Jurkat, Clone E6-1 (cell line): Measurements from ENCODE around the gene EFCAB8.

Experiments
- DNase-seq: peaks from one replicate; pipeline ENCODE4 v3.0.0-alpha.2; 2011; ENCODE audit warnings: low read depth, low spot score
- H3K4me3 ChIP-seq: 2 replicates; pipeline ENCODE4 v1.5.1; 2011; ENCODE audit warnings: mild to moderate bottlenecking, low read length, control low read depth, moderate library complexity

The EFCAB8 gene

DNA sequence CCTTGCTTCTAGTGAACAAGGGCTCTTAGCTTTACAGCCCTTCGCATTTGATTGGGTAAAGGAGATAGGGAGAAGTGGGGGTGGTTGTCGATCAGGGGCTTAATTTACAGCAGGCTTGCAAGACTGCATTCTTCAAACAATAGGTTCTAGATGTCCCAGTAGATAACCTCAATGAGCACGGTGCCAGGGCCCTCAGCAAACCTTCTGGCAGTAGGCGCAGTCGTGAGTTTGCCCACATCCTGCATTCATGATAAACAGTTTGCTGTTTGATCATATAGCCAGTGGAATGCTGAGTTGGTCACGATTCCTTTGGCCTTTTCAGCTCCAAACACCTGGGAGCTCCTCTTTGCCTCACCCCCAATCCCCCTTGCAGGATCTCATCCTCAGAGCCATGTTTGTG lies 118.0 kb downstream of the EFCAB8 start:
- H3K4me3 ChIP-seq: peak overlapping the region; percentile 42
- DNase-seq: peak; percentile 97

DNA sequence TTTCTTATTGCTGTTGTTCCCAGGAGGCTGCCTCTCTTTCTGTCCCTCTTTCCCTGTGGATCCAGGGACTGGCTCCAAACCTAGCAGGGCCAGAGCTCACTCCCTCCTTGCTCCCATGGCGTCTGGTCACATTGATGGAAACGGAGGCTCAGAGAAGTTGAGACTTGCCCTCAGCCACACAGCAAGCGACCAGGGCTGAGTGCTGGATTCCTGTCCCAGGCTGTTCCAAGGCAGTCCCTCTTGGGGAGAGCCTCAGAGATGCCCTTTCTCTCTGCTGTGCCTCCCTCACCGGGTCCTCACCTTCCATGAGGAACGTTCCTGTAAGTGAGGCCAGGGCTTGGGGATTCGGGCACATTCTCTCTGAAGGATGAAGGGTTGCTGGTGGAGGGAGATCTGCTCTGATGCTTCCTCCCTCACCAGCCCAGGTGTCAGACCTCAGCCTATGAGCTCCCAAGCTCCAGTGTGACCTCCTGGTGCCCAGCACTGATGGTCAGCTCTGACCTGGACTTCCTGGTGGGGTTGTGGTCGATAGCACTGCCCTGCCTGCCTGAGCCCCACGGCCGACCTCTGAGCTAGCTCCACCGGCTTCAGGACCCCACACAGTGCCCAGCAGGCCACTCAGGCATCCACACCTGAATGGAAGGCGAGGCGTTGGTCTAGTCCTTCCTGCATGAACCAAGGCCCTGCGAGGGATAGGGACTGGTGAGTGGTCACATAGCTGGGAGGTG lies 118.7 kb downstream of the EFCAB8 start:
- peak overlapping the region; percentile 41 for H3K4me3 ChIP-seq

DNA sequence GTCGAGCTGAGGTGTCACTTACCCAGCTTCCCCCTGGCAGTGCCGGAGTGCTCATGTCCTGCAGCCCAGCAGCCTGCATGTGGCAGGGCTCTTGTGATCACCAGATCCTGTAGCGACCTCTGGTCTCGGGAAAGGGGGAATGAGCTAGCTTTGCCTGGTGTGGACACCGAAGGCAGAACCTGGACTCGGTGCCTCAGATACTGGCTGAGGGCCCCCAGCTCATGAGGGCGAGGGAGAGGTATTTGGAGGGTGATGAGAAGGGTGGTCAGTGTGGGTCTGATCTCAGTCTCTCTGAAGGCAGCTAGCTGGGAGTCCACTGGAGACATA lies 119.2 kb downstream of the EFCAB8 start:
- no peak overlapping the region for H3K4me3 ChIP-seq
- DNase-seq: no peak

More for the DNA sequence above, 118.7 kb downstream of the EFCAB8 start:
- DNase-seq: no peak

DNA sequence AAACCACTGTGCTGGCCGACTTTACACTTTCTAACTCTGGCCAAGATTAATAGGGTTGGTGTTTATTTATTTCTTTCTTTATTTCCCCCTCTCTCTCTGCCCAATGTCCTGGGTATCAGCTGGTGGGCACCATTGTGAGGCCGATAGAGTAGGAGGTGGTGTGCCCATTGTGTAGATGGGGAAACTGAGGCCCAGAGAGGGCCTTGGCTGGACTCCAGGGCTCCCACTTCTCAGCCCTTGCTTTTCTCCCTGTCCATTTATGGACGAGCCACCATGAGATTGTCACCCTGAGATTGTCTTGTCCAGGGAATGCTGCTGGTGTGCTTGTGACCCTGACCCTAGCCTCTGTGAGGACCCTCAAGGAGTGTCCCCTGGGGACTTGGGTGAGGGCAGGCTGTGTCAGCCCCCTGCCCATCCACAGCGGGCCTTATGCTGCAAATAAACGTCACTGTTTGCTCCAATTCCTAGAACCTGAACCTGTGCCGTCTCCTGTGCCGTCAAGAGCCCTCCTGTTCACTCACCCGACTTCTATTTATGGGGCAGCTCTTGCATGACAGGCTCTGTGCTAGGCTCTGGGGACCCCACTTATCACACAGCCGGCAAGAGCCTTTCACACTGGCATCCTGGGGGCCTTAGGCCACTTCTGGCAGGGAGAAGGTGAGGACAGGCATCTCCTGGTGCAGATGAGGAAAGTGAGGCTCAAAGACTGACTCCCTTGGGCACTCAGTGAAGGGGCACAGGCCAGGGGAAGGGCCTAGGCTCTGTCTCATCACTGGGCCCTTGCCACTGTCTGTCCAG lies 120.7 kb downstream of the EFCAB8 start:
- H3K4me3 ChIP-seq: no peak overlapping the region
- no peak for DNase-seq

DNA sequence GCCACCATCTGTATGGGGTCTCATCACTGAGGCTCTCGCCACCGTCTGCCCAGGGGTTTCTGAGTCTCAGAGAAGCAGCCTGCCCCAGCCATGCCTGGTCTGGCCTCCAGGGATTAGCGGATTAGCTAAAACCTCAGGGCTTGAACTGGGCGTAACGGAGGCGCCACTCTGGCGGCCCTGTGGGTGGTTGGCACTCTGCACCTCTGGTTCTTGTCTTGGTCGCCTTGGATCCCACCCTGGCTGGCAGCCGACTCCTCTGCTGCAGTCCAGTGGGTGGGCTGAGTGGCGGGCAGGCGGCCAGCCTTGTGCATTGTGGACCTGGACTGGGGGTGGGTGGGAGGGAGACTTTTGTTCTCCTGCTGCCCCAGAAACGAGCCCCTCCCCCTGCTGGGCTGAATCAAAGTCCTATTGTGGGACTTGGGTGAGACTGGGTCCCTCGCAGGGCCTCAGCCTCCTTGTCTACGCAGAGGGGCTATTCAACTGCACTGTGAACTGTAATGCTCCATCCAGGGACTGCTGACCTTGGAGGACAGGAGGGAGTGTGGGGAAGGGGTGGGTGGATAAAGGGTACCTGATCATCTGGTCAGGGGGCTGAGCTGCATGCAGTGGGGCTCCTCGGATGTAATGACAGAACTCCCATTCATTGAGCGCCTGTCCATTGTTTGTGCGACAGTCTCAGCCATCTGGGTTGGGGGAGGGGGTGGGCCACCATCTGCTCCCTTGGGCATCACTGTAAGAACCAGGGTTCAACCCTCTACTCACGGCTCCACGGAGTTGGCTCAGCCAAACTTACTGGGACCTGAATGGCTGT lies 121.6 kb downstream of the EFCAB8 start:
- no peak for DNase-seq

DNA sequence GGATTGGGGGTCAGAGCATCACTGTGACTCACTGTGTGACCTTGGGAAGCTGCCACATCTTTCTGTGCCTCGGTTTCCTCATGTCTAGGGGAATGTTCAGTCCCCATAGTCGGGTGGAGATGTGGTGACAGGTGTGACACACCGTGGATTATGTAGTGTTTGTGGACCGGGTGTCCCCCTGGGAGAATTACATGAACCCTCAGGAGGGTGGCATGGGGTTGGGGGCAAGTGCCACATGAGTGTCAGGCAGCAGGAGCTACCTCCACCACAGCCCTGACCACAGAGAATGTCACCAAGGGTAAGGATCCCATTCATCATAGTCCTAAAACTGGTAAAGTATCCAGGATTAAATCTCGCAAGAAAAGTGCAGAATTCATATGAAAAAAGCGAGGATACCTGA lies 122.3 kb downstream of the EFCAB8 start:
- DNase-seq: no peak
- H3K4me3 ChIP-seq: no peak overlapping the region

More for the DNA sequence above, 121.6 kb downstream of the EFCAB8 start:
- H3K4me3 ChIP-seq: no peak overlapping the region

DNA sequence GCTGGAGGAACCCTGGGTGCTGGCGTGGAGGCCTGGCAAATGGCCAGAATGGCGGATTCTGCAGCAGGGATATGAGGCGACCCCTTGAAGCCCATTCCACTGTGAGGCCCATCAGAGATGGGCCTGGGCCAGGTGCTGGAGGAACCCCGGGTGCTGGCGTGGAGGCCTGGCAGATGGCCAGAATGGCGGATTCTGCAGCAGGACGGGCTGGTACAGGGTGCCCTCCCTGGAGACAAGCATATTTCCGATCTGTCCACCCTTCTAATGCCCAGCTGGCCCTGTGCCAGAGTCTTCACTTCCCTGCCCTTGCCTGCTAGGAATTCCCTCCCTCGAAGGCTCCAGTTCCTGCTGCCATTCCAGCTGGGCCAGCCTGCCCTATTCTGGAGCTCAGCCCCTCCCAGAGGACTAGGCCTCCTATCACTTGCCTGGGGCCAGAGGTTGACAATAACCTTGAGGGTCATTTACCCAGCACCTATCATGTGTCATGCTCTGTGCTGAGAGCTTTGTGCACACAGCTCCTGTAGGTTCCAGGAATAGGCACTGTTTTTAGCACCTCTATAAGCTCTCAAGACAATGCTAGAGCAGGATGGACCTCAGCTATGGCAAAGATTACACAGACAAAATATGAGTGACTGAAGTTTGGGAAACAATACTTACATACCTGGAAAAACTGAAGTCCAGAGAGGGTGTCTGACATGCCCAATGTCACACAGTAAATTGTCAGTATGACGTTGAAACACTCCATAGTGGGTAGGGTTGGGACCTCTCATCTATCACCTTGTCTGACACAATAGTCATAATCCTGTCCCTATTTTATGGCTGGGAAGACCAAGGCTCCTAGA lies 124.1 kb downstream of the EFCAB8 start:
- no peak overlapping the region for H3K4me3 ChIP-seq
- DNase-seq: no peak

DNA sequence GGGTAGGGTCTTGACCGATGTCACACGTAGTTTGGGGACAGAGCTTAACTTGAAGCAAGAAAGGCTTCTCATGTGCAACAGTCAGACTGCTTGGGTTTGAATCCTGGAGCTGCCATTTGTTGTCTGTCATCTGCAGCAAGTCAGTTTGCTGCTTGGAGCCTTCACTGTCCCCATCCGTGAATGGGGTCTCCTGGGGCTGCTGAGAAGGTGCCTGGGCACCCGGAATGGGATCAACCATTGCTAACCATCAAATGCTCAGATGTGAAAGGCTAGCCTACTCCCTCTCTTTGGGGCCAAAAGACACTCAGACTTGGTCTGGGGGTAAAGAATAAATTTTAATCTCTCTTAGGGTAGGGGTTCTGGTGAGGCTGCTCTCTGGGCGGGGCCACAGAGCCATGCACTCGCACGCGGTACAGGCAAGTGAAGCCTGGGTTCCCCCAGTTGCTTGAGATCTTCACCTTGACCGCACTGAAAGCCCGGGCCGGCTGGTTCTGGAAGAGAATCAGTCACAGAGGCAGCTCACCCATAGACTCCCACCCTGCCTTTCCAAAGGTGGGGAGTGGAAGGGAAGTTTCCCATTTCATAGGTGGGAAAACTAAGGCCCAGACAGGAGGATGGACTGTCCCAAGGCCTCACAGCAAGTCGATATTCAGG lies 124.9 kb downstream of the EFCAB8 start:
- H3K4me3 ChIP-seq: no peak overlapping the region
- no peak for DNase-seq

DNA sequence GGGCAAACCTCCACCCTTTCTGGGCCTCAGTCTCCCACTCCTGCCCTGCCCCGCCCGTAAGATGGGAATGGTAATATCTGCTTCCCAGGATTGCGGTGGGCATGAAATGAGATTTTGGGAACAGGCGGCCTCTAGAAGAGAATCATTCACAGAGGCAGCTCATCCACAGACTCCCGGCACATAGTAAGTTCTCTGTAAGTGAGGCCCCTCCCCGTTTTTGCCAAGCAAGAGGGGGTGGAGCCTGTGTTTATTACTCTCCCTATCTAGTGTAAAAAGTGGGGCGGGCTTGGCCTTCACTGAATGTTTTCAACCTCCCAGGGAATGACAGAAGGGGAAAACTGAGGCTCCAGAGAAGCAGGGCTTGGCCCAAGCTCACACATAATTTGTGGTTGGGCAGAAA lies 125.5 kb downstream of the EFCAB8 start:
- H3K4me3 ChIP-seq: no peak overlapping the region
- no peak for DNase-seq

DNA sequence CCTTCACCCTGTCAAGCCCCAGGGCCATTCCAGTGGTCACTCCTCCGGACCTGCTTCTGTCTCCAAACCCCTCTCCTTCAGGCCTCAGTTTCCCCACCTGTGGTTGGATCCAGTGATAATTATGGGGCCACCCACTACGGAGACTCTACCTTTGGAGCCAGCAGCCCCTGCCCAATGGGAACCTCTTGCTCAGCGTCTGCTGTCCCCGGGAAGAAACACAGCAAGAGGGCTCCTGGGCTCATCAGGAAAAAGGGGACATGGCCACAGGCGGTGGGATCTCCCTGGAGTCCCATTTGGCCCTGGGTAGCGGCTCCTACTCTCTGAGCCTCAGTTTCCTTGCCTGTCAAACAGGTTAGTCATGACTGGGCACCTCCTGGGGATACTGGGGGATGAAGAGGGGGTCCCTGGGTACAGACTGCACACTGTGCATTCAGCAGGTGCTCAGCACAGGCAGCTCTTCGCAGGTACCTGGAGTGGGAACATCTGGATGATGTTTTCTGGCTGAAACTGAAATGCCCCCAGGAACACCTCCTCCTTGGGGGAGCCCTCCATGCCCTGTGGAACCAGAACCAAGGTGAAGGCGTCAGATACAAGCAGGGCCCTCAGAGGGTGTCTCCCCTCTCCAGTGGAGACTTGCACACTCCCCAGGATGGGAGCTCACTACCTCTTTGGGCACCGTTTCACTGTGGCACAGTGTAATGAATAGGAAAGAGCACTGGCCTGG lies 126.1 kb downstream of the EFCAB8 start:
- no peak for DNase-seq
- H3K4me3 ChIP-seq: no peak overlapping the region

DNA sequence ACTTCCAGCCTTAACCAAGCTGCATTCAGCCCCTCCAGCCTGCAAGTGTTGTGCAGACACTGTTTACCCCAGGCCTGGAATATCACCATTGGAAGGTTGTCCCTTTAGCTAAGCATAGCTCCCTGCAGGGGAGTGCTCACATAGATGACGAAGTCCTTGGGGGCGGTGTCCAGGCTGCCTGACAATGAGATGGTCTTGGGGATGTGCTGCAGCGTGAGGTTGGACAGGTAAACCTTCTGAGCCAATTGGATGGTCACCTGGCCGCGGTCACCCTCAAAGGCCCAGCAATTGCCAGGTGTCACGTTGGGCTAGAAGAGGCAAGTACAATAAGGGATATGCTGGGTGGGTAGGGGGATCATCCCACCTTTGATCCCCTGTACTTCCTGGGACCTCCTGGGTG lies 126.9 kb downstream of the EFCAB8 start:
- no peak overlapping the region for H3K4me3 ChIP-seq
- DNase-seq: no peak

DNA sequence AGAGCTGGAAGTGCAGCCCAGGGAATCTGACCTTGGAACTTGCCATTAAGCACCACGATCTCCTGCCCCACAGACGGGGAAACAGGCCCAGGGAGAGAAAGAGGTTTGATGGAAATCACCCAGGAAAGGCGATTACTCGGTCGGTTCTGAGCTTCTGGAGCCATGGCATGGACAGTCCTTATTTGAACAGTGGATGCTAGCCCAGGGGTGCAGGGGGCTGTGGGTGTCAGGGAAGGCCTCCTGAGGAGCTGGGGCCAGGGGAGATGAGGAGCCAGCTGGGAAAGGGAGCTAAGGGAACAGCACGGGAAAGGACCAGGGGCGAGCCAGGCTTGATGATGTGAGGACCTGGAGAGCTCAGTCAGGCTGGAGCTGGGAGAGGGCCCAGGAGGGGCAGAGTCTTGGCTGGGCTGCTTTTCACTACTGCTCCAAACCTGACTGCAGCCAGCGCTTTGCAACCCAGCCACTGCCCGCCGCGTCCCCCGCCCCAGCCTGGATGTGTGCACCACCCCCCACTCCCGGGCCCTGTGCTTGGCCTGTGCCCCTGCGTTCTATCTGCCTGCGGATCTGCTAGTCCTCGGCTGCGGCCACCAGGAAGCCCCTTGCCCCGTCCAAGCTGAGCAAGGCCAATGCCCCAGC lies 127.7 kb downstream of the EFCAB8 start:
- no peak for DNase-seq
- no peak overlapping the region for H3K4me3 ChIP-seq

DNA sequence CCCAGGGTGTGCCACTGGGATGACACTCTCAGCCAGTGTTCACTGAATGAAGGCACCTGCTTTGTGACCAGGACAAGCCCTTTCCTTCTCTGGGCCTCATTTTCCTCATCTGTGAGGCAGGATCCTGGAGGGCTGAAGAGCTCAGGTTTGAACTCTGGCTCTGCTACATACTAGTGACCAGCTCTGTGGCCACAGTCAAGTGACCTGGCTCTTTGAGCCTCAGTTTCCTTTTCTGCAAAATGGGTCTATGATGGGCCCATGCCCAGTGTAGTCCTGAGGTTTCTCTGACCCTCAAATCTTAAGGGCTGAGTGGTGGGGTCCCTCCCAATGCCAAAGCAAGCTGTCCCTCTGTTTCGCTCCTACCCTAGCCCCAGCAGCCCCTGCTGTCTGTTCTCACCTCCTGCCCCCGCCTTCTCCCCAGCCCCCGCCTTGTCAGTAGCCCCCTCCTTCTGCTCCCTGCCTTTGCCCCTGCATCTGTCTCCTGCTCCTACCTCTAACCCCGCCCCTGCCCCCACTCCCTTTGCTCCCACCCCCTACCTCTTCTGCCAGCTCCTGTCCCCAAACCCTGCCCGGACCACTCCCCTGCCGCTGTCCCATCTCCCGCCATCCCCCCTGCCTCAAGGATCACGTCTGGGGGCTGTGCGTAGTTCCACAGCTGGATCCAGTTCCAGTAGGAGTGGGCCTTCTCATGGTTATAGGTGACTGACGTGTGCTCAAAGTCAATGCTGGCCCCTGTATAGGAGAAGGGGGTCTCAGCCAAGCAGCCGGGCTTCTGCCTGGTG lies 128.5 kb downstream of the EFCAB8 start:
- no peak for DNase-seq

DNA sequence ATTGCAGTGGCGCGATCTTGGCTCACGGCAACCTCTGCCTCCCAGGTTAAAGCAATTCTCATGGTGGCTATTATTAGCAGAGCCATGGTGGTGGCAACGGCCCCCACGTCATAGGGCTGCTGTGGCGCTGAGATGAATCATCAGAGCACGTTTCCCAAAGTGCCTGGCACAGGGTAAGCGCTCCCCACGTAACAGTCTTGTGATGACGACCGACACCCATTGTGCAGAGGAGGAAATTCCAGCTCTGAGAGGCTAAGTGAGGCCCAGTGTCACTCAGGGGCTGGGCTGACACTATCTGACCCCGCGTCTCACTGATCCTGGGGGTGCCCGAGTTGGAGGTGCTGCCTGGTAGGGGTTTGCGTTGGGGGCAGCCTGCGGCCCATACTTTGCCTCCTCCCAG lies 129.3 kb downstream of the EFCAB8 start:
- DNase-seq: no peak
- no peak overlapping the region for H3K4me3 ChIP-seq

More for the DNA sequence above, 128.5 kb downstream of the EFCAB8 start:
- H3K4me3 ChIP-seq: no peak overlapping the region

DNA sequence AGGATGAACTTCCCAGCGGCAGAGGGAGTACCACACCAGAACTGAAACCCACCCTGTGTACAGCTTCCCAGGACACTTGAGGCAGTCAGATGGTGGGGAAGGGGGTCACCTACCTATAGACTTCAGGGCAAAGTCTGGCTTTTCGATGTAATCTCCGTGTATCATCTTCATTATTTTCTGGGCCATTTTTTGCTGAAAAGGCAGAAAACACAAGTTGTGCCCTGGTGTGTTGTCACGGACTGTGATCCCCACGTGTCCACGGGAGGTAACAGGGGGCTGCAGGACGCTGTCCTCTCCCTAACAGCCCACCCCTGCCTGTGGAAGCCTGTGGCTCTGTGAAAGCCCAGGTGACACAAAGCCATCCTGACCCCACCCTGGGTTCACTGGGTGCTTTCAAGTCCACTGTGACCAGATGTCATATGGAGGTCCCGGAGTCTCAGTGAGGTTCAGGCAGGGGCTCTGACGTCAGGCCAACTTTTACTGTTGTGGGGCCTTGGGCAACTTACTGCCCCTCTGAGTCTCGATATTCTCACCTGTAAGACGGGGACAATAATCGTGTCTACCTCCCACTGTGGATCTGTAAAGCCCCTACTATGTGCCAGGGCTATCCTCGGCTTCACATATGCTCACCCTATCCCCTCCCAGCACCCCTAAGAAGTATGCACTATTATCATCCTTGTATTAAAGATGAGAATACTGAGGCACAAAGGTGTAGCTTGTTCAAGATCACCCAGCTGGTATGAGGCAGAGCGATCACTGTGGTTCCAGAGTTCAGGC lies 131.0 kb downstream of the EFCAB8 start:
- H3K4me3 ChIP-seq: no peak overlapping the region
- no peak for DNase-seq

DNA sequence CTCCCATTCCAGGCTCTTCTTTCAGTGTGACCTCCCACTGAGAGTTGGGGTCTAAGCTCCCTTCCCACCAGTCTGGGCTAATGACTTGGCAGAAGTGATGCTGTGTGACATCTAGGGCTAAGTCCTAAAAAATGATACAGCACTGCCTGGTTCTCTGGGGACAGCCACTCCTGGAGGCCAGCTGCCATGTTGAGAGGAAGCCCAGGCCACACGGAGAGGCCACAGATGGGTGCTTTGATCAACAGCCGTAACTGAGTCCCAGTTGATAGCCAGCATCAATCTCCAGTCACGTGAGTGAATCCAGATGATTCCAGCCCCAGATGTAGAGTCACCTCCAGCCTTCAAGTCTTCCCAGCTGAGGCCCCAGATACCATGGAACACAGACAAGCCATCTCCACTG lies 131.7 kb downstream of the EFCAB8 start:
- no peak for DNase-seq
- H3K4me3 ChIP-seq: no peak overlapping the region
